ENCODE results near the gene THOC6.

The THOC6 gene

GRCh38 chr16:2991566-2992261 lies 32.1 kb upstream of the THOC6 start:
- DNase-seq (ENCODE audit: low read depth in 2 of 2), result no peak

GRCh38 chr16:2992383-2993081 lies 31.3 kb upstream of the THOC6 start:
- no peak for DNase-seq (ENCODE audit: low read depth in 2 of 2)

GRCh38 chr16:2996298-2996697 lies 27.5 kb upstream of the THOC6 start:
- no peak for DNase-seq (ENCODE audit: low read depth in 2 of 2)

- no peak for DNase-seq (ENCODE audit: low read depth in 2 of 2)
Observed at GRCh38 chr16:2999929-3000328, 23.9 kb upstream of the THOC6 start.

- DNase-seq (ENCODE audit: low read depth in 2 of 2), result no peak
Observed at GRCh38 chr16:3000540-3000939, 23.3 kb upstream of the THOC6 start.

- DNase-seq (ENCODE audit: low read depth in 2 of 2), result no peak
Observed at GRCh38 chr16:3001316-3001715, 22.5 kb upstream of the THOC6 start.

GRCh38 chr16:3003582-3004270 lies 20.1 kb upstream of the THOC6 start:
- DNase-seq (ENCODE audit: low read depth in 2 of 2), result peak; percentile 93 to 94

GRCh38 chr16:3004319-3004718 lies 19.5 kb upstream of the THOC6 start:
- DNase-seq (ENCODE audit: low read depth in 2 of 2), result no peak

- DNase-seq (ENCODE audit: low read depth in 2 of 2), result no peak
Observed at GRCh38 chr16:3004781-3005284, 19.0 kb upstream of the THOC6 start.

GRCh38 chr16:3007059-3007956 lies 16.5 kb upstream of the THOC6 start:
- no peak for DNase-seq (ENCODE audit: low read depth in 2 of 2)

- no peak for DNase-seq (ENCODE audit: low read depth in 2 of 2)
Observed at GRCh38 chr16:3007957-3008689, 15.7 kb upstream of the THOC6 start.

- DNase-seq (ENCODE audit: low read depth in 2 of 2), result no peak
Observed at GRCh38 chr16:3008690-3009037, 15.2 kb upstream of the THOC6 start.

- DNase-seq (ENCODE audit: low read depth in 2 of 2), result no peak
Observed at GRCh38 chr16:3009568-3010390, 14.1 kb upstream of the THOC6 start.

GRCh38 chr16:3010510-3010909 lies 13.3 kb upstream of the THOC6 start:
- no peak for DNase-seq (ENCODE audit: low read depth in 2 of 2)

- DNase-seq (ENCODE audit: low read depth in 2 of 2), result no peak
Observed at GRCh38 chr16:3012246-3012645, 11.6 kb upstream of the THOC6 start.

GRCh38 chr16:3012828-3013420 lies 10.9 kb upstream of the THOC6 start, which contains the start of gene CLDN9:
Gene CLDN9 (plus strand): TSS chr16:3012923. CDS start chr16:3013363, 440 bp downstream.
- no peak for DNase-seq (ENCODE audit: low read depth in 2 of 2)

GRCh38 chr16:3013491-3013951 lies 10.3 kb upstream of the THOC6 start:
- no peak for DNase-seq (ENCODE audit: low read depth in 2 of 2)

- no peak for DNase-seq (ENCODE audit: low read depth in 2 of 2)
Observed at GRCh38 chr16:3013998-3014690, 9.7 kb upstream of the THOC6 start.

GRCh38 chr16:3014971-3015370 lies 8.9 kb upstream of the THOC6 start:
- DNase-seq (ENCODE audit: low read depth in 2 of 2), result no peak

Measured in fibroblast of skin of left biceps (primary cell).